ENCODE data around the gene STK32C.
"Not testable (repeated sequence)": the region's sequence is repeated elsewhere in the genome, so short reads cannot be mapped to it uniquely, and the experiment has no call there.

The STK32C gene

DNA sequence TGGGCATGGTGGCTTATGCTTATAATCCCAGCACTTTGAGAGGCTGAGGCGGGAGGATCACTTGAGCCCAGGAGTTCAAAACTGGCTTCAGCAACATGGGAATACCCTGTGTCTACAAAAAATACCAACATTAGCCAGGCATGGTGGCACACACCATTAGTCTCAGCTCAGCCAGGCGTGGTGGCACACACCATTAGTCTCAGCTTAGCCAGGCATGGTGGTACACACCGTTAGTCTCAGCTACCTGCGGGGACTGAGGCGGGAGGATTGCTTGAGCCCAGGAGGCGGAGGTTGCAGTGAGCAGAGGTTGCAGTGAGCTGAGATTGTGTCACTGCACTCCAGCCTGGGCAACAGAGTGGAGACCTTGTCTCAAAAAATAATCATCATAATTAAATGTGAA lies 33.3 kb upstream of the STK32C start:
- no peak for TF ChIP-seq CTCF (IDR thresholded peaks at IDR 0.05; ENCODE audit: extremely low read depth, insufficient read depth, missing control alignments)
- in situ Hi-C loops (cut with MboI; ENCODE audit: low pct_unique_long_range_greater_than_20kb, low sequenced_read_pairs, unreplicated experiment) = loop anchor here (10.0 kb wide), 1 partner anchor 116 kb away; no protein-coding TSS in a partner anchor
- DNase-seq (ENCODE audit: low spot score) = no peak

GRCh38 chr10:132339276-132339675 lies 31.5 kb upstream of the STK32C start:
- no peak for DNase-seq (ENCODE audit: low spot score)
- in situ Hi-C loops (cut with MboI; ENCODE audit: low pct_unique_long_range_greater_than_20kb, low sequenced_read_pairs, unreplicated experiment) = no loop called here
- no peak for TF ChIP-seq CTCF (IDR thresholded peaks at IDR 0.05; ENCODE audit: extremely low read depth, insufficient read depth, missing control alignments)

DNA sequence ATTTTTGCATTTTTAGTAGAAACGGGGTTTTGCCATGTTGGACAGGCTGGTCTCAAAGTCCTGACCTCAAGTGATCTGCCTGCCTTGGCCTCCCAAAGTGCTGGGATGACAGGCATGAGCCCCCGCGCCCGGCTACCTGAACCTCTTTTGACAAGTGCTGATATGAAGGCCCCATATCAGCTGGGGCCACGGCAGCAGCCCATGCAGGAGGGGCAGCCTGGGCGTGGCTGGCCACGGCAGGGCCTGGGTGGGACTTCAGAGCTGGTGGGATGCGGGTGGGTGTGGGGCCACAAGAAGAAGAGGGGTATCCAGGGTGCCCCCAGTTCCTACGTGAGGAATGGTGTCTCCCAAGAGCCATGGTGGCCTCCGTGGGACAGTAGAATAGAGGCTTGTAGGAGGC lies 31.1 kb upstream of the STK32C start:
- in situ Hi-C loops (cut with MboI; ENCODE audit: low pct_unique_long_range_greater_than_20kb, low sequenced_read_pairs, unreplicated experiment) = no loop called here
- no peak for DNase-seq (ENCODE audit: low spot score)
- TF ChIP-seq CTCF (IDR thresholded peaks at IDR 0.05; ENCODE audit: extremely low read depth, insufficient read depth, missing control alignments) = no peak

GRCh38 chr10:132337854-132338253 lies 30.1 kb upstream of the STK32C start:
- DNase-seq (ENCODE audit: low spot score); in situ Hi-C loops (cut with MboI; ENCODE audit: low pct_unique_long_range_greater_than_20kb, low sequenced_read_pairs, unreplicated experiment): not testable (repeated sequence)

- no peak for TF ChIP-seq CTCF (IDR thresholded peaks at IDR 0.05; ENCODE audit: extremely low read depth, insufficient read depth, missing control alignments)
- no peak for DNase-seq (ENCODE audit: low spot score)
- in situ Hi-C loops (cut with MboI; ENCODE audit: low pct_unique_long_range_greater_than_20kb, low sequenced_read_pairs, unreplicated experiment) = no loop called here
These were observed 29.2 kb upstream of the STK32C start for GRCh38 chr10:132336919-132337407.

GRCh38 chr10:132336064-132336746 lies 28.5 kb upstream of the STK32C start:
- TF ChIP-seq CTCF (IDR thresholded peaks at IDR 0.05; ENCODE audit: extremely low read depth, insufficient read depth, missing control alignments) = no peak
- no peak for DNase-seq (ENCODE audit: low spot score)
- in situ Hi-C loops (cut with MboI; ENCODE audit: low pct_unique_long_range_greater_than_20kb, low sequenced_read_pairs, unreplicated experiment) = no loop called here

DNA sequence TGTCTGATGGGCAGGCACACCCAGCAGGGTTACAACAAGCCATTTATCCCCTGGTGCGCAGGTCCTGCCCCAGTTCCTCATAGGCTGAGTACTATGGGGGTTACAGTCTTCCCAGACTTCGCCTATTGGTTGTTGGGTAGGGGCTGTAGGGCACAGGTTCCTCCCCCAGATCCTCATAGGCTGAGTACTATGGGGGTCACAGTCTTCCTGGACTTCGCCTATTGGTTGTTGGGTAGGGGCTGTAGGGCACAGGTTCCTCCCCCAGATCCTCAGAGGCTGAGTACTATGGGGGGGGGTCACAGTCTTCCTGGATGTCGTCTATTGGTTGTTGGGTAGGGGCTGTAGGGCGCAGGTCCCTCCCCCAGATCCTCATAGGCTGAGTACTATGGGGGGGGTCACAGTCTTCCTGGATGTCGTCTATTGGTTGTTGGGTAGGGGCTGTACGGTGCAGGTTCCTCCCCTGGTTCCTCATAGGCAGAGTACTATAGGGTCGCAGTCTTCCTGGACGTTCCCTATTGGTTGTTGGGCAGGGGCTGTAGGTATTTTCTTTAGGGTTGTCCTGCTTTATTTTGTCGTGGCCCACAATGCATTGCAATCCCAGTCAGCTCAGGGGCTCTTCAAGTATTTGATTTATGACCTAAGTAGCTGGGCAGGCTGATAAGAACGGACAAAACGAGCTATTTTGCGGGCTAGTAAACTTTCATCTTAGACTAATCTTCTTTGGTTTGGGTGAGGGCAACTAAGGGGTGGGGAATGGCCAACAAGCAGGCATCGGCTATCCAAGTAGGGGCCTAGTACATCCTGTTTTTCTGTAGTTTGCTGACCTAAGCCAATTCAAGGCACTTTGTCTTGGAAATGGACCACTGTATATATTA lies 27.7 kb upstream of the STK32C start:
- DNase-seq (ENCODE audit: low spot score) = peak; percentile 87
- in situ Hi-C loops (cut with MboI; ENCODE audit: low pct_unique_long_range_greater_than_20kb, low sequenced_read_pairs, unreplicated experiment) = no loop called here
- TF ChIP-seq CTCF (IDR thresholded peaks at IDR 0.05; ENCODE audit: extremely low read depth, insufficient read depth, missing control alignments) = no peak

All from GM13977 (cell line).